Posterior vena cava (tissue), 2 donors: Measurements from ENCODE around the gene TMEM204. TPM values are rescaled to one million over a fixed set of nuclear protein-coding genes. Genes with fewer than 3 reads are reported as not detected.

Experiments used
- DNase-seq: peaks from one replicate; pipeline ENCODE4 v3.0.0-alpha.2; 2020; ENCODE audit warnings: low spot score
- intact Hi-C, 2 donors: fragments of 100-400 bp; cut with DNase I; formaldehyde crosslinking; loops; one replicate each; pipeline versions ENCODE4 v1.14.1 to v1.14.2; 2022 to 2023
- long read RNA-seq, 2 donors: library from polyadenylated mRNA; unstranded; transcript quantifications; one replicate each; pipeline ENCODE4 v2.0.0, GENCODE V29; 2020 to 2021
- total RNA-seq, 2 donors: library from RNA; stranded (reverse); fragmentation: NEBNext Ultra II Directional; extraction: Animal tissue kit (Norgen Biotek cat#: 25700); gene quantifications; one replicate each; pipeline ENCODE4 v1.2.1, GENCODE V29; 2021
- donor health status: DM: yes; HTN: yes; CAD: no.
- donor health status: DM: yes; HTN: yes; CAD: no.

TMEM204 gene
- 10 to 100 TPM; 23.7 to 36.5 TPM for total RNA-seq
- long read RNA-seq, donor 1, transcript TMEM204-202 (3 exons, 1,938 nt), result major isoform, 31 of 37 reads
- long read RNA-seq, donor 1, partial matches to known transcripts, result 0 of 37 reads
- long read RNA-seq, donor 1, other reads (novel, unspliced or antisense), result 6 of 37 reads
- long read RNA-seq, donor 2, transcript TMEM204-202 (3 exons, 1,938 nt), result major isoform, 265 of 288 reads
- long read RNA-seq, donor 2, partial matches to known transcripts, result 0 of 288 reads
- long read RNA-seq, donor 2, other reads (novel, unspliced or antisense), result 23 of 288 reads

- DNase-seq, result peak; percentile 93
- intact Hi-C loops, result loop anchor here in 1 of 2 donors (10.0 kb wide), 1 partner anchor 119 kb away; the partner anchor contains the start of gene UNKL
Observed at GRCh38 chr16:1533443-1533951, at the start of gene TMEM204. Gene TMEM204 (plus strand): TSS chr16:1533666. CDS start chr16:1534276, 610 bp downstream.

DNA sequence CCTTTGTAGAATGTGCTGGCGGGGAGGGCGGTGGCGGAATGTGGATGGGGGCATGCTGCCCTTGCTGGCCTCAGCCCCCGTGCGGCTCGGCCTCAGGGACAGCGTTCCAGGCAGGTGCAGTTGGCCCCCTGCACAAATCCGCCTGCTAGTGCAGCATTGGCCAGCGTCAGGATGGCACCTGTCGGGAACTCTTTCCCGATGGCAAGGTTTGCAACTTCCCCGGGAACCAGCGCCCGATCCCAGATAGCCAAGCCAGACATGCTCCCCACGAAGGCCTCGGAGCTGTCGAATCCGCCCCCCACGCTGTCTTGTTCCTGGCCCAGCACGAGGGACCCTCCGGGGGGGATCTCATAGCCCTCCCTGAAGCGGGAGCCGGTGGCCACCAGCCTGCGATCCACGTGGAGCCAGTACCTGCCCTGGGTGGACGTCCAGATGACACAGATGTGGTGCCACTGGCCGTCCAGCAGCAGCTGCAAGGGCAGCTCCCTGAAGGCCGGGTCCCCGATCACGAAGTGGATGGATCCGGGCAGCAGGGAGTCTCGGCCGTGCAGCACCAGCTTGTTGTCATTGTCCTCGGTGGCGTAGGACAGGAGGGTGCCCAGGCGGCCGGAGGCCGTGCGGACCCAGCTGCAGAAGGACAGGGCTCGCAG is 47.5 kb upstream of the TMEM204 start:
- DNase-seq, result no peak
- intact Hi-C loops, result no loop called here

- DNase-seq, result no peak
- intact Hi-C loops, result no loop called here
Observed at GRCh38 chr16:1486551-1487390, 46.7 kb upstream of the TMEM204 start.

DNA sequence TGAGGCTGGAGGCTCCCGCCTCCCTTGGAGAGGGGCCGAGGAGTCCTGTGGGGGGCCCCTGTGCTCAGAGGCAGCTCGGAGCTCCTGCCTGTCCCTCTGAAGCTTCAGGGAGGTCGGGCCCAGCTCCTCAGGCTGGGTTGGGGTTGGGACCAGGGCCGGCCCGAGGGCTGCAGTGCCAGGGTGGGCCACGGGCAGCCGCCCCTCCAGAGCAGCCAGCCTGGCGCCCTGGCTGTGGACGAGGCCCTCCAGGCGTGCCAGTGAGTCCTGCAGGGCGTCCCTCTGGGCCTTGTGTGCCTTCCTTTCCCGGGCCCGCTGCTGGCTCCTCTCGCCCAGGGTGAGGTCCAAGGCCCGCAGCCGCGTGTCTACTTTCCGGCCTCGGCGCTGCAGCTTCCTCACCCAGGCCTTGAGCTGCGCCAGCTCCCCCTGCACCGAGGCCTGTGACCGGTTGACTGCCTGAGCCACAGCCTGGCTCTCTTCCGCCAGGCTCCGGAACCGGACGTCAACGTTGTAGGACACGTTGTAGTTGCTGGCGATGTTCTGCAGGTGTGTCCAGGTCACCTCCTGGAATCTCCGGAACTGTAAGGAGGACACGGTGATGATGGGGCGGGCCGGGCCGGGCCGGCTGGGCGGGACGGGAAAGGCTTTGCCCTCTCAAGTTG is 45.9 kb upstream of the TMEM204 start:
- no peak for DNase-seq
- intact Hi-C loops, result no loop called here

DNA sequence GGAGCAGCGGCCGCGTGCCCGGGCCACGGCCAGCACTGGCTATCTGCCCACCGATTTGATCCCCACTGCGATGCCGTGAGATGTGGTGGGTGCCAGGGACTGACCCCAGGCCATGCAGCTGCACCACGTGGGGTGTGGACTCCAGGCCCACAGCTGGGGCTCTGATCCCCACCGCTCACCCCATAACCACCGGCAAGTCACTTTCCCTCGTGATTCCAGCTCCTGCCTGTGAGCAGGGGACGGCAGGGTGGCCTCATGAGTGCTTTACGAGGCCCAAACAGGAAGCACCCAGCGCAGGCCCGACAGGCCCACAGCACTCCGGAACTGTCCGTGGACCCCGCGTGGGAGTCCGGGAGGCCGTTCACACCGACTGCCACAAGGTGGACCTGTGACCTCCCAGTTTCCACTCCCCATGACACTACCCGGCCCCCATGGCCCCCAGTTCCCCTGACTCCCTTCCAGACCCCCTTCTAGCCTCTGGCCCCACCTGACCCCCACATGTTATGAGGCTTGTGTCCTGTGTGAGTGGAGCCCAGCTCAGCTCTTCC is 45.3 kb upstream of the TMEM204 start:
- intact Hi-C loops, result no loop called here
- DNase-seq, result no peak

DNA sequence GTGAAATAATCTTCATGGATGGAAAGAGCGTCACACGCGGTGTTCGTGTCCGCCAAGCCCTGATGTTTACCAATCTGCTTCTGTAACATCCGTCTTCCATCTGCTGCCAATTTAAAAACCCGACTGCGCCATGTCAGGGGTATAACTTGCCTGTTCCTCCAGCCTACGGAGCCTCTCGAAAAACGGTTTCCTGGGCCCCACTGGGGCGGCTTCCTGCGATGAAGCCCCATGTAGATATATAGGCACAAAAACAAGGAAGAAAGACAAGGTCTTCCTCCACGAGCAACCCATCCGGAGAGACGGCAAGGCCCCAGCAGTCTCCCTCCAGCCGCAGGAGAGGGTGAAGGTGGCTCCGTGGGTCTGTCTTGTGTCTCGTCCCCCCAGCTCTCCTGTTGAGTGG is 44.8 kb upstream of the TMEM204 start, which contains the start of gene PTX4:
Gene PTX4, minus strand, starts transcription at position 326 of the 400 bp plus-strand sequence. Its CDS starts 35 bp downstream, at position 291.
- intact Hi-C loops, result no loop called here
- no peak for DNase-seq

- no peak for DNase-seq
- intact Hi-C loops, result no loop called here
Observed at GRCh38 chr16:1489077-1489476, 44.4 kb upstream of the TMEM204 start.

DNA sequence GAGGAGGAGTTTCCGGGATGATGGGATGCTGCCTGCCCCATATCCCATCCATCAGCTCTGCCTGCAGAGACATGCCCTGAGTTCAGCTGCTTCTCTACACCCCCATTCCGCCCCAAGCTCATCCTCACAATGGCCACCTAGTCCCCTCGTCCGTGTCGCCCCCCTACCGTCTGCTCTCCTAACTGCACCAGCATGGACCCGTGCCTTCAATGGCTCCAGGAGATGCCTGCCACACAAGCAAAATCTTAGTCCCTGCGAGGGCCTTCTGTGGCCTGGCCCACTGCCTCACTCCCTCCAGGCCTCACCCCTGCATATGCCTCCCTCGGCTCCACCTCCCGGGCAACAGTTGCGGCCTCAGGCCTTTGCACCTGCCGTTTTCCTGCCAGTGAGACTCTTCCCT is 42.1 kb upstream of the TMEM204 start:
- intact Hi-C loops, result loop anchor here in 1 of 2 donors (5.0 to 10.0 kb wide), 3 partner anchors 63 to 203 kb away; no protein-coding TSS in a partner anchor
- DNase-seq, result no peak

- no peak for DNase-seq
- intact Hi-C loops, result loop anchor here in 1 of 2 donors (5.0 to 10.0 kb wide), 3 partner anchors 62 to 202 kb away; no protein-coding TSS in a partner anchor
Observed at GRCh38 chr16:1492082-1492922, 41.2 kb upstream of the TMEM204 start.

DNA sequence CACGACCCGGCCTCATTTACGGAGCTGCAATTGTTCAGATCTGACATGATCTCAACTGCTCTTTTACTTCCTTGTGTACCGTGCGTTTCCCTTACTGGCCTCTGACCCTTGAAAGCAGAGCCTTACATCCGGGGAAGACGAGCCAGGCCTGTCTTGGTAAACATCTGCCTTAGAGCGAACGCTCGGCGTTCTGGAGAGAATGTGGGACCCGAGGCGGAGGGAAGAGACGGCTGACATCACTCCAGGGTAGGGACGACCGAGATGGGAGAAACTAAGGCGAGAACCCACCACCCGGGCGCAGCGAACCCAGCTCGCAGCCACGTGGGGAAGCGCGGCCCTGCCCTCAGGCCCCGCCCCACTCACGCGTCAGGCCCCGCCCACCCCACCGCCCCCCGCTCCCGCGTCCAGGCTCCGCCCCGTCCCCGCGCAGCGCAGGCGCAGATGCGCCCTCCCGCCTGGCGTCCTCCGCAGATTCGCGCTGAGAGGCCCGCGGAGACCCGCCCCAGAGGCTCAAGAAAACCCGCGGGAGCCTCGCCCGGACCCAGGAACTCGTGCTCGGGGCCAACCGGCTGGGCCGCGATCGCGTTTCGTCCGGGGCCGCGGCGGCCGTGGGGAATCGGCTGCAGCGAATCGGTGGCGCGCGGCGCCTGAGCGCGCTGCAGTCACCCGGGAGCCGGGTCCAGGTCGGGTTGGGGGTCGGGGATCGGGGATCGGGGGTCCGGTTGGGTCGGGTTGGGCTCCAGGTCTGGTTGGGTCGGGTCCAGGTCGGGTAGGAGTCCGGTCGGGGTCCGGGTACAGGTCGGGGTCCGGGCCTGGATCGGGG is 40.3 kb upstream of the TMEM204 start, which contains the start of gene TELO2:
Gene TELO2, plus strand, starts transcription at position 438 of the 823 bp plus-strand sequence. CDS start 922 bp downstream, outside the sequence.
- intact Hi-C loops, result loop anchor here in 1 of 2 donors (5.0 to 10.0 kb wide), 3 partner anchors 62 to 202 kb away; no protein-coding TSS in a partner anchor
- peak; percentile 94 for DNase-seq

- intact Hi-C loops, result loop anchor here in 1 of 2 donors (5.0 to 10.0 kb wide), 3 partner anchors 61 to 201 kb away; no protein-coding TSS in a partner anchor
Observed at GRCh38 chr16:1493746-1494094, 39.7 kb upstream of the TMEM204 start.

DNA sequence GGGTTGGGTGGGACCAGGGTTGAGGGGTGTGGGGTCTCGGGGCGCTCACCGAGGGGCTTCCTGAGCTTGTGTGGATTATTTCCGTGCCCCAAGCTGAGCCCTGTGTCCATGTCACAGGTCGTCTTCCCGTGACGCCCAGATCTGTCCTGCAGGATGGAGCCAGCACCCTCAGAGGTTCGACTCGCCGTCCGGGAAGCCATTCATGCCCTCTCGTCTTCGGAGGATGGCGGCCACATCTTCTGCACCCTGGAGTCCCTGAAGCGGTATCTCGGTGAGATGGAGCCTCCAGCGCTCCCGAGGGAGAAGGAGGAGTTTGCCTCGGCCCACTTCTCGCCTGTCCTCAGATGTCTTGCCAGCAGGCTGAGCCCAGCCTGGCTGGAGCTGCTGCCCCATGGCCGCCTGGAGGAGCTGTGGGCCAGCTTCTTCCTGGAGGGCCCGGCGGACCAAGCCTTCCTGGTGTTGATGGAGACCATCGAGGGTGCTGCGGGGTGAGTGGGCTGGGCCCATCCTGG is 39.3 kb upstream of the TMEM204 start:
- no peak for DNase-seq
- intact Hi-C loops, result loop anchor here in 1 of 2 donors (5.0 to 10.0 kb wide), 3 partner anchors 61 to 201 kb away; no protein-coding TSS in a partner anchor

More at GRCh38 chr16:1493746-1494094, 39.7 kb upstream of the TMEM204 start:
- DNase-seq, result no peak

DNA sequence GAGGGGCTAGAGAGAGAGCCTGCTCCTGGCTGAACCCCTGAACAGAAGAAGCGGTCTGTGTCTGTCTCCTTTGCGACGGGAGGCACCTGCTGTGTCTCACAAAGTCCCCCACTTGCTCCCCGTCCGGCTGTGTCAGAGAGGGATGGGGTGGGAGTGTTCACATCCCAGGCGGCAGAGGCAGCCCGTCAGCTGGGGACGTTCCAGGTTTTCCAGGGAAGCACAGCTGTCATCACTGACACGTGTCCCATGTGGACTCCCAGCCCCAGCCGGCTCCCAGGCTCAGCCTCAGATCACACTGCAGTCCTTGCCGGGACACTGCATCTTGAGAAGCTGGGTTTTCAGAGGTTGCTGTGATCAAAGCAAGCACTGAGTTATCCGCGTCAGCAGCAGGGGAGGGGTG is 38.8 kb upstream of the TMEM204 start:
- DNase-seq, result no peak
- intact Hi-C loops, result loop anchor here in 1 of 2 donors (5.0 to 10.0 kb wide), 3 partner anchors 60 to 200 kb away; no protein-coding TSS in a partner anchor

- no peak for DNase-seq
- intact Hi-C loops, result loop anchor here in 1 of 2 donors (10.0 kb wide), 2 partner anchors 59 to 199 kb away; no protein-coding TSS in a partner anchor
Observed at GRCh38 chr16:1495211-1495888, 38.1 kb upstream of the TMEM204 start.

DNA sequence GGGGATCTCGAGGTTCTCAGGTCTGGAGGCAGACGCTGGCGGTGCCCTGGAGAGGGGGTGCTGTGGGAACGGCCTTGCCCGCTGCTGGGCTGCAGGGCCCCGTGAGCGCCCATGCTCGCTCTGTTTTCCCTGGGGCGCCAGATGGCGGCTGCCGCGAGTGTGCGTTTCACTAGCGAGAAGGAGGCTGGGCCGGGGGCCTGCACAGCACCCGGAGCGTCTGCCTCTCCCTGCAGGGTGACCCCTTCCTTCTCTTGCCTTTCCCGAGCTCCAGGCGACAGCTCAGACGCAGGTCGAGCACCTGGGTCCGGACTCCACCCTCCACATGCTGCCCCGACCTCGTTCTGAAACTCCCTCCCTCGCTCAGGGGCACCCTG is 37.6 kb upstream of the TMEM204 start:
- intact Hi-C loops, result loop anchor here in 1 of 2 donors (10.0 kb wide), 2 partner anchors 59 to 199 kb away; no protein-coding TSS in a partner anchor
- no peak for DNase-seq
